Pancreas (tissue), 10 donors: ENCODE data around the gene RCOR1. TPM values are rescaled to one million over a fixed set of nuclear protein-coding genes. Genes with fewer than 3 reads are reported as not detected.

Experiments
- ATAC-seq, 4 donors: fragments of 200-7000 bp; cut with Tn5 transposase; one replicate each; pipeline versions ENCODE4 v1.8.0 to v1.9.1; 2020; ENCODE audit warnings: mild to moderate bottlenecking in 4 of 4, moderate library complexity in 4 of 4
- DNase-seq, 6 donors: peaks; one replicate each; pipeline ENCODE4 v3.0.0-alpha.2; 2020
- FAIRE-seq: peaks from 2 replicates; lab custom pipeline; 2012; peaks lifted over from hg19 to GRCh38; lab: Jason Lieb, UNC
- H3K27ac ChIP-seq, 4 donors: fragments of 200-600 bp; sonication (generic); 1 replicate in 3 of 4; 2 replicates in 1 of 4; pipeline versions ENCODE4 v1.5.0 to v1.8.0; 2020
- H3K27me3 ChIP-seq, 4 donors: fragments of 200-600 bp; one replicate each; pipeline ENCODE4 v1.8.0; 2021
- H3K36me3 ChIP-seq, 3 donors: fragments of 200-600 bp; sonication (generic) in 1 of 3; one replicate each; pipeline versions ENCODE4 v1.5.0 to v1.8.0; 2020 to 2021
- H3K4me1 ChIP-seq, 3 donors: fragments of 200-600 bp; one replicate each; pipeline ENCODE4 v1.8.0; 2021
- H3K4me3 ChIP-seq, 4 donors: fragments of 200-600 bp; sonication (generic) in 2 of 4; one replicate each; pipeline versions ENCODE4 v1.5.0 to v1.8.0; 2020 to 2021
- H3K9me3 ChIP-seq, 4 donors: fragments of 200-600 bp; one replicate each; pipeline ENCODE4 v1.8.0; 2021
- CTCF ChIP-seq, 4 donors: fragments of 200-600 bp; sonication (generic) in 3 of 4; IDR thresholded peaks; one replicate each; pipeline versions ENCODE4 v1.5.0 to v1.8.0; 2021; ENCODE audit warnings: antibody characterized with exemption in 4 of 4
- WGBS, 2 donors: extraction: QIAGEN DNeasy Blood & Tissue Kit; methylation state at CpG; one replicate each; pipeline ENCODE4 v1.1.7; 2013; 5-methylcytosine and 5-hydroxymethylcytosine counted together
- intact Hi-C, 3 donors: fragments of 100-400 bp; cut with DNase I; formaldehyde crosslinking; loops; one replicate each; pipeline versions ENCODE4 v1.11.1 to v1.14.2; 2022
- polyA plus RNA-seq, 2 donors: library from polyadenylated mRNA; stranded (reverse); fragments of 200-250 nt; gene quantifications; one replicate each; pipeline ENCODE4 v1.2.3, GENCODE V29; 2013
- total RNA-seq, 6 donors: library from RNA; stranded (reverse); fragmentation: NEBNext Ultra II Directional in 4 of 6; extraction: Animal tissue kit (Norgen Biotek cat#: 25700) in 4 of 6; gene quantifications; one replicate each; pipeline versions ENCODE4 v1.2.1 to v1.2.4, GENCODE V29; 2021 to 2023
- donor health status: healthy with polysubstance abuse.
- donor health status: DM: no; HTN: no; CAD: no; lungs with moderate emphysema.
- donor health status: DM: no; HTN: no; CAD: no.
- donor health status: control.
- donor health status: control.
- donor health status: Bipolar disorder and iron deficiency.
- donor health status: DM: yes; HTN: yes; CAD: no.
- donor health status: DM: no; HTN: no; CAD: no.
- donor health status: DM: no; HTN: no; CAD: no.
- donor health status: DM: yes; HTN: yes; CAD: no.

The RCOR1 gene
- total and polyA plus RNA-seq, 8 donors: 2.8 to 13.5 (median 6.8) TPM

- DNase-seq (no peak), ATAC-seq (peak in 2 of 4 donors; percentile 30 to 52), FAIRE-seq (no peak)
- WGBS, 2 donors: 80 to 90% methylated on average over 9 to 10 of the region's 10 CpGs
- Histone ChIP-seq H3K9me3 (no peaks in the 10 kb centered on the region), H3K36me3 (no peaks in the 10 kb centered on the region), H3K27me3 (no peaks in the 10 kb centered on the region), H3K4me3 (no peak overlapping the region), H3K27ac (no peak overlapping the region), H3K4me1 (peaks cover 0 to 4% (median 3%) of the 10 kb centered on the region in 3 donors)
- TF ChIP-seq CTCF (IDR thresholded peaks at IDR 0.05): no peak
- intact Hi-C loops: no loop called here
Measured at GRCh38 chr14:102565331-102565887, 27.0 kb upstream of the RCOR1 start.

- Histone ChIP-seq H3K36me3 (no peaks in the 10 kb centered on the region), H3K9me3 (no peaks in the 10 kb centered on the region), H3K4me3 (no peak overlapping the region), H3K27me3 (no peaks in the 10 kb centered on the region), H3K27ac (no peak overlapping the region), H3K4me1 (peaks cover 0 to 4% (median 3%) of the 10 kb centered on the region in 3 donors)
- WGBS, 2 donors: 96 to 97% methylated on average over 7 of the region's 7 CpGs
- no peak for TF ChIP-seq CTCF (IDR thresholded peaks at IDR 0.05)
- intact Hi-C loops: no loop called here
- FAIRE-seq (no peak), DNase-seq (no peak), ATAC-seq (no peak)
Measured at GRCh38 chr14:102565959-102566358, 26.5 kb upstream of the RCOR1 start.

GRCh38 chr14:102568115-102568614, 24.3 kb upstream of the RCOR1 start:
- WGBS, 2 donors: 49 to 54% methylated on average over 7 of the region's 7 CpGs
- FAIRE-seq (no peak), DNase-seq (peak in 2 of 6 donors; percentile 46 to 62), ATAC-seq (peak; percentile 86 to 97 (median 94))
- H3K27ac ChIP-seq: no peak overlapping the region
- no peaks in the 10 kb centered on the region for H3K9me3 ChIP-seq
- TF ChIP-seq CTCF (IDR thresholded peaks at IDR 0.05): no peak
- intact Hi-C loops: no loop called here
- H3K4me1 ChIP-seq: peaks cover 0 to 4% (median 3%) of the 10 kb centered on the region in 3 donors
- H3K36me3 ChIP-seq: no peaks in the 10 kb centered on the region
- H3K27me3 ChIP-seq: no peaks in the 10 kb centered on the region
- H3K4me3 ChIP-seq: no peak overlapping the region

GRCh38 chr14:102570334-102570995, 22.0 kb upstream of the RCOR1 start:
- intact Hi-C loops: no loop called here
- no peak for FAIRE-seq
- TF ChIP-seq CTCF (IDR thresholded peaks at IDR 0.05): no peak

GRCh38 chr14:102571043-102571442, 21.4 kb upstream of the RCOR1 start:
- ATAC-seq: no peak
- WGBS, 2 donors: 91 to 92% methylated on average over 2 of the region's 2 CpGs
- H3K36me3 ChIP-seq: no peaks in the 10 kb centered on the region
- intact Hi-C loops: no loop called here
- H3K27ac ChIP-seq: no peak overlapping the region
- no peak for FAIRE-seq
- DNase-seq: no peak
- H3K4me1 ChIP-seq: peaks cover 0 to 4% (median 3%) of the 10 kb centered on the region in 3 donors
- H3K9me3 ChIP-seq: no peaks in the 10 kb centered on the region
- no peak overlapping the region for H3K4me3 ChIP-seq
- H3K27me3 ChIP-seq: no peaks in the 10 kb centered on the region
- no peak for TF ChIP-seq CTCF (IDR thresholded peaks at IDR 0.05)

More at GRCh38 chr14:102570334-102570995, 22.0 kb upstream of the RCOR1 start:
- H3K27ac ChIP-seq: no peak overlapping the region
- H3K4me3 ChIP-seq: no peak overlapping the region
- 94 to 96% methylated on average over 9 of the region's 9 CpGs for WGBS, 2 donors
- H3K27me3 ChIP-seq: no peaks in the 10 kb centered on the region
- no peaks in the 10 kb centered on the region for H3K36me3 ChIP-seq
- no peak for ATAC-seq
- no peaks in the 10 kb centered on the region for H3K9me3 ChIP-seq
- DNase-seq: no peak
- peaks cover 0 to 4% (median 3%) of the 10 kb centered on the region in 3 donors for H3K4me1 ChIP-seq
